B cell (primary cell): Measurements from ENCODE around the gene ARHGEF10L. TPM values are rescaled to one million over a fixed set of nuclear protein-coding genes. Genes with fewer than 3 reads are reported as not detected.

Source experiments
- ATAC-seq: fragments of 200-7000 bp; cut with Tn5 transposase; one replicate; pipeline ENCODE4 v1.10.0; 2021; ENCODE audit warnings: low read depth, mild to moderate bottlenecking, moderate number of reproducible peaks, moderate library complexity
- CTCF ChIA-PET: fragments of 350-600 bp; sonication (Branson Sonifier 250); formaldehyde crosslinking; loops from one replicate; lab custom pipeline; 2021; ENCODE audit warnings: antibody characterized with exemption, inconsistent platforms; lab: Charles Lee
- POLR2A ChIA-PET: fragments of 350-600 bp; sonication (Branson Sonifier 250); formaldehyde crosslinking; loops from one replicate; lab custom pipeline; 2021; ENCODE audit warnings: antibody characterized with exemption; lab: Charles Lee
- DNase-seq: peaks from one replicate; pipeline ENCODE4 v3.0.0; 2013
- H2AFZ ChIP-seq: 2 replicates; pipeline ENCODE4 v1.6.1; 2012; ENCODE audit warnings: mild to moderate bottlenecking, low read depth, low read length; ENCODE audit not compliant: insufficient read depth, poor library complexity, severe bottlenecking
- H3K27ac ChIP-seq, 2 donors: 1 replicate in 1 of 2; 2 replicates in 1 of 2; pipeline ENCODE4 v1.5.1; 2012 to 2013; ENCODE audit warnings: low read length in 2 of 2, mild to moderate bottlenecking in 2 of 2, moderate library complexity in 1 of 2
- H3K27me3 ChIP-seq, 4 experiments: fragments of 200-600 bp in 1 of 4; sonication (generic) in 1 of 4; replicated peaks in 1 of 4; 1 replicate in 2 of 4; 2 replicates in 2 of 4; pipeline versions ENCODE4 v1.6.1 to v1.7.0; 2013 to 2016; ENCODE audit warnings: low read length in 3 of 4, mild to moderate bottlenecking in 2 of 4, mixed read lengths in 1 of 4, moderate library complexity in 1 of 4; ENCODE audit not compliant: insufficient read depth in 4 of 4, control insufficient read depth in 3 of 4; ENCODE audit errors: control extremely low read depth in 1 of 4
- H3K36me3 ChIP-seq, 2 experiments: replicated peaks in 1 of 2; 1 replicate in 1 of 2; 2 replicates in 1 of 2; pipeline versions ENCODE4 v1.6.1 to v1.7.1; 2013; ENCODE audit warnings: low read length in 1 of 2; ENCODE audit not compliant: insufficient read depth in 2 of 2, control insufficient read depth in 1 of 2; ENCODE audit errors: control extremely low read depth in 1 of 2, extremely low read depth in 1 of 2
- H3K4me1 ChIP-seq, 2 donors: fragments of 200-600 bp in 1 of 2; sonication (generic) in 1 of 2; 1 replicate in 1 of 2; 2 replicates in 1 of 2; pipeline versions ENCODE4 v1.5.1 to v1.6.1; 2013 to 2017; ENCODE audit warnings: low read length in 2 of 2; ENCODE audit not compliant: control insufficient read depth in 2 of 2, insufficient read depth in 2 of 2
- H3K4me2 ChIP-seq: replicated peaks from 2 replicates; pipeline ENCODE3; 2012; ENCODE audit warnings: mild to moderate bottlenecking, low read depth, low read length; ENCODE audit not compliant: poor library complexity, severe bottlenecking
- H3K4me3 ChIP-seq, 5 experiments: fragments of 200-600 bp in 1 of 5; sonication (generic) in 1 of 5; 1 replicate in 3 of 5; 2 replicates in 2 of 5; pipeline versions ENCODE4 v1.5.1 to v1.7.0; 2011 to 2016; ENCODE audit warnings: low read length in 4 of 5, mild to moderate bottlenecking in 4 of 5, low read depth in 2 of 5, control low read depth in 1 of 5, moderate library complexity in 1 of 5; ENCODE audit not compliant: insufficient read depth in 1 of 5; ENCODE audit errors: control extremely low read depth in 1 of 5, extremely low read depth in 1 of 5
- H3K79me2 ChIP-seq: fragments of 200-600 bp; sonication (generic); one replicate; pipeline ENCODE4 v1.6.0; 2016; ENCODE audit warnings: low read length; ENCODE audit not compliant: control insufficient read depth, insufficient read depth
- H3K9ac ChIP-seq: fragments of 200-600 bp; sonication (generic); 2 replicates; pipeline ENCODE4 v1.6.1; 2017; ENCODE audit warnings: mild to moderate bottlenecking, low read length, moderate library complexity
- H3K9me3 ChIP-seq, 3 donors: one replicate each; pipeline versions ENCODE4 v1.6.1 to v1.7.1; 2013; ENCODE audit warnings: low read length in 2 of 3; ENCODE audit not compliant: control insufficient read depth in 2 of 3, insufficient read depth in 1 of 3; ENCODE audit errors: control extremely low read depth in 1 of 3
- H4K20me1 ChIP-seq: 2 replicates; pipeline ENCODE4 v1.6.0; 2012; ENCODE audit warnings: mild to moderate bottlenecking, low read length; ENCODE audit not compliant: insufficient read depth, control insufficient read depth, poor library complexity, severe bottlenecking
- H3K27ac Mint-ChIP-seq: one replicate; pipeline ENCODE4 v1.8.0; 2021; ENCODE audit warnings: mixed read lengths
- H3K27me3 Mint-ChIP-seq: one replicate; pipeline ENCODE4 v1.8.0; 2021; ENCODE audit warnings: mixed read lengths
- H3K4me1 Mint-ChIP-seq: one replicate; pipeline ENCODE4 v1.8.0; 2021; ENCODE audit warnings: mixed read lengths
- H3K4me3 Mint-ChIP-seq: one replicate; pipeline ENCODE4 v1.8.0; 2021; ENCODE audit warnings: mixed read lengths
- H3K9me3 Mint-ChIP-seq: one replicate; pipeline ENCODE4 v1.8.0; 2022; ENCODE audit warnings: mixed read lengths; ENCODE audit not compliant: insufficient read depth
- EZH2 ChIP-seq: IDR thresholded peaks from 2 replicates; pipeline ENCODE4 v1.6.1; 2012; ENCODE audit warnings: borderline replicate concordance, low read depth, mild to moderate bottlenecking, moderate library complexity, low read length; ENCODE audit not compliant: insufficient read depth, poor library complexity, severe bottlenecking
- WGBS: methylation state at CpG from one replicate; pipeline ENCODE4 v1.1.5; 2013; ENCODE audit warnings: missing lambda C conversion rate; ENCODE audit not compliant: insufficient coverage; 5-methylcytosine and 5-hydroxymethylcytosine counted together
- intact Hi-C: fragments of 100-400 bp; cut with micrococcal nuclease; formaldehyde crosslinking; loops from one replicate; pipeline ENCODE4 v1.10.0; 2022
- polyA plus RNA-seq: library from polyadenylated mRNA; depleted of rRNA; stranded (reverse); fragments of >200 nt; gene quantifications from 2 replicates; pipeline ENCODE4 v1.2.3, GENCODE V29; 2012
- total RNA-seq, 2 donors: library from RNA; stranded (reverse); fragments of 120-200 nt in 1 of 2; gene quantifications; 1 replicate in 1 of 2; 2 replicates in 1 of 2; pipeline versions ENCODE4 v1.2.3 to v1.2.4, GENCODE V29; 2013 to 2022
- TF ChIP-seq, protein P1 (sequence below): fragments of 200-600 bp; IDR thresholded peaks from one replicate; pipeline ENCODE4 v1.8.0; 2022; ENCODE audit warnings: antibody characterized with exemption, mild to moderate bottlenecking

Gene ARHGEF10L
- total and polyA plus RNA-seq, 2 donors (not counting 1 experiment from before 2014, with no cell fraction given): 2.0 to 4.9 TPM

DNA sequence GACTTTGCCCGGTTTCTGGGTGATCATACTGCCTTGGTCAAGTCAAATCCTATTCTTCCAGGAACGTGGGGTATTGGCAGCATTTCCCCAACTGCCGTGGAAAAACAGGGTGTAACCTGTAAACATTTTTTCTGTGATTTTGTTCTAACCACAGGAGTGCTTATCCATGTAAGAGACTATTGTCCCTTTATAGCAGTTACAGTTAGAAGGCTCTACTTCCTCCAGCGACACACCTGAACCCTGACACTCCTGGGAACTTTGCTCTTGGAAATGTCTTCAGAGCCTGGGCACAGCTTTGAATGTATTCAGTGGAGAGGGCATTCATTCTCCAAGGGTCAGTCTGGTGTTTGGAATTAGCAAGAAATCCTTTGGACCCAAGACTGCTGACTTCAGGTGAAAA lies 26.4 kb upstream of the ARHGEF10L start:
- Histone ChIP-seq H3K27ac (no peak overlapping the region), H4K20me1 (no peaks in the 10 kb centered on the region), H2AFZ (no peak overlapping the region), H3K9ac (no peak overlapping the region), H3K4me2 (no peak overlapping the region), H3K4me1 (no peaks in the 10 kb centered on the region), H3K27me3 (peaks cover 0 to 14% (median 1%) of the 10 kb centered on the region in 4 experiments), H3K9me3 (no peaks in the 10 kb centered on the region), H3K4me3 (no peak overlapping the region), H3K79me2 (no peaks in the 10 kb centered on the region), H3K36me3 (no peaks in the 10 kb centered on the region)
- POLR2A ChIA-PET: no interaction called here
- no peak overlapping the region for H3K27ac Mint-ChIP-seq
- H3K4me3 Mint-ChIP-seq: no peak overlapping the region
- H3K9me3 Mint-ChIP-seq: no peaks in the 10 kb centered on the region
- TF ChIP-seq, protein P1, sequence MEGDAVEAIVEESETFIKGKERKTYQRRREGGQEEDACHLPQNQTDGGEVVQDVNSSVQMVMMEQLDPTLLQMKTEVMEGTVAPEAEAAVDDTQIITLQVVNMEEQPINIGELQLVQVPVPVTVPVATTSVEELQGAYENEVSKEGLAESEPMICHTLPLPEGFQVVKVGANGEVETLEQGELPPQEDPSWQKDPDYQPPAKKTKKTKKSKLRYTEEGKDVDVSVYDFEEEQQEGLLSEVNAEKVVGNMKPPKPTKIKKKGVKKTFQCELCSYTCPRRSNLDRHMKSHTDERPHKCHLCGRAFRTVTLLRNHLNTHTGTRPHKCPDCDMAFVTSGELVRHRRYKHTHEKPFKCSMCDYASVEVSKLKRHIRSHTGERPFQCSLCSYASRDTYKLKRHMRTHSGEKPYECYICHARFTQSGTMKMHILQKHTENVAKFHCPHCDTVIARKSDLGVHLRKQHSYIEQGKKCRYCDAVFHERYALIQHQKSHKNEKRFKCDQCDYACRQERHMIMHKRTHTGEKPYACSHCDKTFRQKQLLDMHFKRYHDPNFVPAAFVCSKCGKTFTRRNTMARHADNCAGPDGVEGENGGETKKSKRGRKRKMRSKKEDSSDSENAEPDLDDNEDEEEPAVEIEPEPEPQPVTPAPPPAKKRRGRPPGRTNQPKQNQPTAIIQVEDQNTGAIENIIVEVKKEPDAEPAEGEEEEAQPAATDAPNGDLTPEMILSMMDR: no peak
- no peak for TF ChIP-seq EZH2
- intact Hi-C loops: no loop called here
- peaks cover 24% of the 10 kb centered on the region for H3K27me3 Mint-ChIP-seq
- WGBS: 80% methylated on average over 3 of the region's 4 CpGs
- H3K4me1 Mint-ChIP-seq: no peaks in the 10 kb centered on the region
- DNase-seq (no peak), ATAC-seq (no peak)
- CTCF ChIA-PET: interaction anchor here (1.0 to 2.0 kb wide), 2 partner anchors 10 to 12 kb away, joined by 3 to 7 read pairs; no protein-coding TSS in a partner anchor

DNA sequence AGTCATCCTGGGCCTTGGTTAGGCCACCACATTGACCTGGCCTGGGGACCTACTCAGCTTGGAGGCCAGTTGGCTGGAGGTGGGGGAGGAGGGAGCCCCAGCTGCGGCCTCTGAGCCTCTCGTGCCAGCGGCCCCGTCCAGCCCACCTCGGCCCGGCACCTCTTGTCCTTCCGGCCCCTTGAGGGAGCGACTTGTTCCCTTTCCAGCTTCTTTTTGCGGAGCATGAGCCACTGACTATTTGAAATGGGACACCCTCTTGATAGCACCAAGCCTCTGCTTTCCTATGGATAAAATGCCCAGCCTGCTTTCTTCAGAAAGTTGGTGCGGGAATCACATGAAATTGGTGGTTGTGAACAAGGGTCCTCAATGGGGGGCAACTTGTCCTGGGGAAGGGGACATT lies 24.7 kb upstream of the ARHGEF10L start:
- intact Hi-C loops: no loop called here
- Histone ChIP-seq H3K9me3 (no peaks in the 10 kb centered on the region), H3K4me1 (no peaks in the 10 kb centered on the region), H2AFZ (no peak overlapping the region), H3K9ac (no peak overlapping the region), H3K4me3 (no peak overlapping the region), H3K27me3 (peaks cover 0 to 14% (median 1%) of the 10 kb centered on the region in 4 experiments), H3K4me2 (no peak overlapping the region), H3K36me3 (no peaks in the 10 kb centered on the region), H3K79me2 (no peaks in the 10 kb centered on the region), H4K20me1 (no peaks in the 10 kb centered on the region), H3K27ac (no peak overlapping the region)
- TF ChIP-seq EZH2: no peak
- TF ChIP-seq, protein P1: no peak
- DNase-seq (no peak), ATAC-seq (no peak)
- Mint-ChIP-seq H3K4me1 (no peaks in the 10 kb centered on the region), H3K4me3 (no peak overlapping the region), H3K9me3 (no peaks in the 10 kb centered on the region), H3K27me3 (peaks cover 26% of the 10 kb centered on the region), H3K27ac (no peak overlapping the region)
- ChIA-PET CTCF (interaction anchor here (2.0 kb wide), 1 partner anchor 12 kb away, joined by 7 read pairs; no protein-coding TSS in a partner anchor), POLR2A (no interaction called here)
- WGBS: 94% methylated on average over 7 of the region's 10 CpGs
